Measurements from ENCODE around the gene LRP6.

DNA sequence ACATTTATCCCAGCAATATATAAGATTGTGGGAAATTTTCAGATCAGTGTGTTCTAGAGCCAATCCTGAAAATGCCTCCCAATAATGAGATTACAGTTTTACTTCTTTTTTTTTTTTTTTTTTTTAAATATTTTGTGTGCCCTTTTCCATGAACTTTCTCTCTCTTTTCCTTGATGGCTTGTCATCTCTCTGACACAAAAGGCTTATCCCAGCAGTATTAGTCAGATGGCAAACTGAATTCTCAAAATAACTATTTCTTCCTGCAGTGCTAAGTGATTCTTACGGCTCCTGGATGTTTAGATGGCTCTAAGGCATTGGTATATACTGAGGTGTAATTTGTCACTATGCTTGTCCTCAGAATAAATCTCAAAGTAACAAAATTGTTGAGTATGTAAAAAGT lies 86.7 kb downstream of the LRP6 start:
- no peak for TF ChIP-seq CTCF (conservative IDR thresholded peaks at IDR 0.05; ENCODE audit: low read length)
- no peak for TF ChIP-seq EZH2phosphoT487 (IDR thresholded peaks at IDR 0.05; ENCODE audit: borderline replicate concordance)

Measured in Loucy (cell line).